GM19035 (cell line): ENCODE data around the gene TSHZ2.
"Not testable (repeated sequence)": the region's sequence is repeated elsewhere in the genome, so short reads cannot be mapped to it uniquely, and the experiment has no call there.

Experiments
- ATAC-seq: cut with Tn5 transposase; IDR thresholded peaks from one replicate; pipeline ENCODE4 v1.9.1; 2021; ENCODE audit not compliant: unreplicated experiment

Gene TSHZ2

GRCh38 chr20:53522026-53522425, 549.9 kb downstream of the TSHZ2 start:
- no peak for ATAC-seq

GRCh38 chr20:53522696-53523095, 550.5 kb downstream of the TSHZ2 start:
- ATAC-seq: no peak

GRCh38 chr20:53523615-53524014, 551.5 kb downstream of the TSHZ2 start:
- ATAC-seq: not testable (repeated sequence)

- ATAC-seq: no peak
Measured at GRCh38 chr20:53524589-53525312, 552.6 kb downstream of the TSHZ2 start.

- ATAC-seq: no peak
Measured at GRCh38 chr20:53527196-53527595, 555.0 kb downstream of the TSHZ2 start.

- ATAC-seq: no peak
Measured at GRCh38 chr20:53529658-53530057, 557.5 kb downstream of the TSHZ2 start.

- no peak for ATAC-seq
Measured at GRCh38 chr20:53530440-53530839, 558.3 kb downstream of the TSHZ2 start.

- not testable (repeated sequence) for ATAC-seq
Measured at GRCh38 chr20:53532654-53533312, 560.6 kb downstream of the TSHZ2 start.

GRCh38 chr20:53533500-53533899, 561.3 kb downstream of the TSHZ2 start:
- ATAC-seq: no peak

GRCh38 chr20:53534037-53534436, 561.9 kb downstream of the TSHZ2 start:
- no peak for ATAC-seq

GRCh38 chr20:53535878-53536277, 563.7 kb downstream of the TSHZ2 start:
- ATAC-seq: no peak

GRCh38 chr20:53536382-53536781, 564.2 kb downstream of the TSHZ2 start:
- not testable (repeated sequence) for ATAC-seq

GRCh38 chr20:53539516-53539915, 567.4 kb downstream of the TSHZ2 start:
- no peak for ATAC-seq
